AG04450 (cell line): ENCODE results near the gene ADAMTS14. TPM values are rescaled to one million over a fixed set of nuclear protein-coding genes. Genes with fewer than 3 reads are reported as not detected.
A peak's percentile ranks its signal among the peaks of the same experiment; 100 is the strongest.

Experiments used
- CTCF ChIA-PET: fragments of 300-600, 350-600 bp; formaldehyde crosslinking; extraction: SDS; loops from one replicate; lab custom pipeline; 2022; ENCODE audit warnings: antibody characterized with exemption, inconsistent platforms; lab: Charles Lee
- POLR2A ChIA-PET: fragments of 350-600 bp; formaldehyde crosslinking; extraction: SDS; loops from one replicate; lab custom pipeline; 2021; ENCODE audit warnings: antibody characterized with exemption, inconsistent platforms; lab: Yijun Ruan, JAX
- DNase-seq: peaks from one replicate; pipeline ENCODE4 v3.0.0-alpha.2; 2011; ENCODE audit warnings: low read depth, low spot score
- H3K27ac ChIP-seq: one replicate; pipeline ENCODE4 v1.5.1; 2012; ENCODE audit warnings: low read depth, low read length, control low read depth
- H3K27me3 ChIP-seq: one replicate; pipeline ENCODE4 v1.6.0; 2012; ENCODE audit warnings: low read length; ENCODE audit not compliant: control insufficient read depth, insufficient read depth
- H3K4me3 ChIP-seq: 2 replicates; pipeline ENCODE4 v1.5.1; 2011; ENCODE audit warnings: mild to moderate bottlenecking, low read depth, low read length, control low read depth
- H3K9me3 ChIP-seq: 2 replicates; pipeline ENCODE4 v1.5.1; 2012; ENCODE audit warnings: low read length; ENCODE audit not compliant: control insufficient read depth, insufficient read depth
- CTCF ChIP-seq: IDR thresholded peaks from 2 replicates; pipeline ENCODE4 v1.5.1; 2011; ENCODE audit warnings: low read depth, low read length, control low read depth, inconsistent platforms
- polyA plus RNA-seq: library from polyadenylated mRNA; depleted of rRNA; stranded (reverse); fragments of >200 nt; gene quantifications from 2 replicates; pipeline ENCODE4 v1.2.3, GENCODE V29; 2011

Gene ADAMTS14
- polyA plus RNA-seq, 1 experiment: 2.9 TPM

- Histone ChIP-seq H3K4me3 (no peak overlapping the region), H3K9me3 (no peaks in the 10 kb centered on the region), H3K27ac (no peak overlapping the region), H3K27me3 (peaks cover 18% of the 10 kb centered on the region)
- POLR2A ChIA-PET: no interaction called here
- TF ChIP-seq CTCF: no peak
- CTCF ChIA-PET: interaction anchor here (0.6 to 11.0 kb wide), 21 partner anchors 10 to 299 kb away, joined by 3 to 164 read pairs (median 5); no protein-coding TSS in a partner anchor
- DNase-seq: no peak
Measured at GRCh38 chr10:70759781-70760180, 87.5 kb downstream of the ADAMTS14 start.

- TF ChIP-seq CTCF: no peak
- no peak for DNase-seq
- CTCF ChIA-PET: interaction anchor here (0.6 to 11.0 kb wide), 8 partner anchors 13 to 299 kb away, joined by 3 to 164 read pairs (median 5); no protein-coding TSS in a partner anchor
- no peak overlapping the region for H3K4me3 ChIP-seq
- peaks cover 18% of the 10 kb centered on the region for H3K27me3 ChIP-seq
- POLR2A ChIA-PET: no interaction called here
- H3K27ac ChIP-seq: no peak overlapping the region
- H3K9me3 ChIP-seq: no peaks in the 10 kb centered on the region
Measured at GRCh38 chr10:70760271-70760787, 88.0 kb downstream of the ADAMTS14 start.

- CTCF ChIA-PET: interaction anchor here (0.6 to 11.0 kb wide), 9 partner anchors 22 to 300 kb away, joined by 3 to 164 read pairs (median 5); no protein-coding TSS in a partner anchor
- H3K9me3 ChIP-seq: peaks cover 5% of the 10 kb centered on the region
- no peak for DNase-seq
- H3K27me3 ChIP-seq: peaks cover 19% of the 10 kb centered on the region
- no peak overlapping the region for H3K27ac ChIP-seq
- no peak overlapping the region for H3K4me3 ChIP-seq
- peak; percentile 46 for TF ChIP-seq CTCF
- POLR2A ChIA-PET: interaction anchor here (0.7 kb wide), 1 partner anchor 65 kb away, joined by 3 read pairs; no protein-coding TSS in a partner anchor
Measured at GRCh38 chr10:70761031-70761601, 88.8 kb downstream of the ADAMTS14 start.

- ChIA-PET CTCF (interaction anchor here (1.0 to 11.0 kb wide), 5 partner anchors 115 to 211 kb away, joined by 4 to 164 read pairs (median 8); no protein-coding TSS in a partner anchor), POLR2A (no interaction called here)
- H3K27me3 ChIP-seq: peaks cover 22% of the 10 kb centered on the region
- no peak for DNase-seq
- peaks cover 8% of the 10 kb centered on the region for H3K9me3 ChIP-seq
- TF ChIP-seq CTCF: no peak
- H3K27ac ChIP-seq: no peak overlapping the region
- no peak overlapping the region for H3K4me3 ChIP-seq
Measured at GRCh38 chr10:70761727-70762350, 89.5 kb downstream of the ADAMTS14 start.
